Cerebellar nuclear complex (tissue), 1 donor: ENCODE results near the gene TENM4.

Experiments
- DNase-seq, 2 experiments: peaks; one replicate each; lab custom pipeline; 2025; lab: John Stamatoyannopoulos, UW

TENM4 gene

GRCh38 chr11:79084382-79084781, 356.4 kb downstream of the TENM4 start:
- DNase-seq, result no peak

- DNase-seq, result no peak
Measured at GRCh38 chr11:79083352-79083751, 357.5 kb downstream of the TENM4 start.

- no peak for DNase-seq
Measured at GRCh38 chr11:79082907-79083306, 357.9 kb downstream of the TENM4 start.

- DNase-seq, result no peak
Measured at GRCh38 chr11:79082280-79082679, 358.6 kb downstream of the TENM4 start.

GRCh38 chr11:79081471-79082031, 359.3 kb downstream of the TENM4 start:
- no peak for DNase-seq

GRCh38 chr11:79080551-79080950, 360.3 kb downstream of the TENM4 start:
- no peak for DNase-seq

GRCh38 chr11:79078999-79079398, 361.8 kb downstream of the TENM4 start:
- peak in 1 of 2 experiments; percentile 9 for DNase-seq

GRCh38 chr11:79078456-79078855, 362.4 kb downstream of the TENM4 start:
- no peak for DNase-seq

- DNase-seq, result no peak
Measured at GRCh38 chr11:79077702-79078330, 363.0 kb downstream of the TENM4 start.

- no peak for DNase-seq
Measured at GRCh38 chr11:79076526-79077115, 364.2 kb downstream of the TENM4 start.

- no peak for DNase-seq
Measured at GRCh38 chr11:79074547-79074946, 366.3 kb downstream of the TENM4 start.

- DNase-seq, result no peak
Measured at GRCh38 chr11:79071190-79071589, 369.6 kb downstream of the TENM4 start.

- DNase-seq, result no peak
Measured at GRCh38 chr11:79070518-79070917, 370.3 kb downstream of the TENM4 start.

GRCh38 chr11:79069504-79069903, 371.3 kb downstream of the TENM4 start:
- DNase-seq, result no peak

- DNase-seq, result no peak
Measured at GRCh38 chr11:79068356-79068755, 372.5 kb downstream of the TENM4 start.

GRCh38 chr11:79067352-79067679, 373.5 kb downstream of the TENM4 start:
- no peak for DNase-seq

- no peak for DNase-seq
Measured at GRCh38 chr11:79066456-79067351, 374.1 kb downstream of the TENM4 start.

GRCh38 chr11:79062814-79063762, 377.7 kb downstream of the TENM4 start:
- no peak for DNase-seq

GRCh38 chr11:79060081-79060953, 380.5 kb downstream of the TENM4 start:
- no peak for DNase-seq

- DNase-seq, result no peak
Measured at GRCh38 chr11:79059141-79059540, 381.7 kb downstream of the TENM4 start.
